ENCODE data around the gene SRSF3. TPM values are rescaled to one million over a fixed set of nuclear protein-coding genes. Genes with fewer than 3 reads are reported as not detected.
"Not testable (repeated sequence)": the region's sequence is repeated elsewhere in the genome, so short reads cannot be mapped to it uniquely, and the experiment has no call there.

SRSF3 gene
- total and polyA plus RNA-seq, 10 donors = 93.8 to 271 (median 194) TPM

GRCh38 chr6:36605560-36606391 lies 11.6 kb downstream of the SRSF3 start:
- WGBS, 5 donors = 77 to 89% (median 86%) methylated on average over 7 of the region's 7 CpGs
- H3K4me3 ChIP-seq = no peak overlapping the region
- no peaks in the 10 kb centered on the region for H3K9me3 ChIP-seq
- H3K27ac ChIP-seq = peak overlapping the region in 5 of 8 donors; percentile 14 to 42 (median 23)
- peaks cover 0 to 100% (median 84%) of the 10 kb centered on the region in 6 donors for H3K36me3 ChIP-seq
- no peak for DNase-seq
- H3K27me3 ChIP-seq (replicated peaks in 1 of 7) = no peaks in the 10 kb centered on the region
- peaks cover 28 to 100% (median 92%) of the 10 kb centered on the region in 6 donors for H3K4me1 ChIP-seq
- TF ChIP-seq, protein P1, sequence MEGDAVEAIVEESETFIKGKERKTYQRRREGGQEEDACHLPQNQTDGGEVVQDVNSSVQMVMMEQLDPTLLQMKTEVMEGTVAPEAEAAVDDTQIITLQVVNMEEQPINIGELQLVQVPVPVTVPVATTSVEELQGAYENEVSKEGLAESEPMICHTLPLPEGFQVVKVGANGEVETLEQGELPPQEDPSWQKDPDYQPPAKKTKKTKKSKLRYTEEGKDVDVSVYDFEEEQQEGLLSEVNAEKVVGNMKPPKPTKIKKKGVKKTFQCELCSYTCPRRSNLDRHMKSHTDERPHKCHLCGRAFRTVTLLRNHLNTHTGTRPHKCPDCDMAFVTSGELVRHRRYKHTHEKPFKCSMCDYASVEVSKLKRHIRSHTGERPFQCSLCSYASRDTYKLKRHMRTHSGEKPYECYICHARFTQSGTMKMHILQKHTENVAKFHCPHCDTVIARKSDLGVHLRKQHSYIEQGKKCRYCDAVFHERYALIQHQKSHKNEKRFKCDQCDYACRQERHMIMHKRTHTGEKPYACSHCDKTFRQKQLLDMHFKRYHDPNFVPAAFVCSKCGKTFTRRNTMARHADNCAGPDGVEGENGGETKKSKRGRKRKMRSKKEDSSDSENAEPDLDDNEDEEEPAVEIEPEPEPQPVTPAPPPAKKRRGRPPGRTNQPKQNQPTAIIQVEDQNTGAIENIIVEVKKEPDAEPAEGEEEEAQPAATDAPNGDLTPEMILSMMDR (IDR thresholded peaks at IDR 0.05 in 8 of 11, conservative IDR thresholded peaks at IDR 0.05 in 3 of 11) = peak in 2 of 11 experiments; percentile 8 to 9
- TF ChIP-seq POLR2A (IDR thresholded peaks at IDR 0.05) (no peak), POLR2AphosphoS5 (IDR thresholded peaks at IDR 0.05) (peak in 1 of 3 donors; percentile 60)
- intact Hi-C loops (cut with DNase I; ENCODE audit: low total_unique reads) = no loop called here

DNA sequence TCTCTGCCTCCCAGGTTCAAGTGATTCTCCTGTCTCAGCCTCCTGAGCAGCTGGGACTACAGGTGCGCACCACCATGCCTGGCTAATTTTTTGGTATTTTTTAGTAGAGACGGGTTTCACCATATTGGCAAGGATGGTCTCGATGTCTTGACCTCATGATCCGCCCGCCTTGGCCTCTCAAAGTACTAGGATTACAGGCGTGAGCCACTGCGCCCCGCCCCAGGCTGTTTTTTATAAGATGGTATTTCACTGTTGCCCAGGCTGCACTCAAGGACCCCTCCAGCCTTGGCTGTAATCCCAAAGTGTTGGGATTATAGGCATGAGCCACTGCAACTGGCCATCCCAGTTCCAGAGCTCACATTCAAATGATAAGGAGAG lies 13.1 kb downstream of the SRSF3 start:
- DNase-seq; H3K9me3 ChIP-seq; intact Hi-C loops (cut with DNase I; ENCODE audit: low total_unique reads); H3K27me3 ChIP-seq (replicated peaks in 1 of 7); H3K4me3 ChIP-seq: not testable (repeated sequence)
- Histone ChIP-seq H3K36me3 (peaks cover 0 to 100% (median 81%) of the 10 kb centered on the region in 6 donors), H3K27ac (peak overlapping the region in 4 of 8 donors; percentile 2 to 42 (median 34)), H3K4me1 (peaks cover 15 to 89% (median 80%) of the 10 kb centered on the region in 6 donors)
- TF ChIP-seq POLR2AphosphoS5 (IDR thresholded peaks at IDR 0.05) = peak in 2 of 3 donors; percentile 47 to 50
- WGBS, 5 donors = 85 to 93% (median 92%) methylated on average over 8 of the region's 8 CpGs

- Histone ChIP-seq H3K4me3 (no peak overlapping the region), H3K9me3 (no peaks in the 10 kb centered on the region), H3K36me3 (peaks cover 0 to 100% (median 81%) of the 10 kb centered on the region in 6 donors), H3K27me3 (replicated peaks in 1 of 7) (no peaks in the 10 kb centered on the region), H3K27ac (peak overlapping the region in 2 of 8 donors; percentile 39 to 40), H3K4me1 (peaks cover 13 to 83% (median 74%) of the 10 kb centered on the region in 6 donors)
- 87 to 94% (median 90%) methylated on average over 10 of the region's 10 CpGs for WGBS, 5 donors
- TF ChIP-seq, protein P1 (IDR thresholded peaks at IDR 0.05 in 8 of 11, conservative IDR thresholded peaks at IDR 0.05 in 3 of 11) = no peak
- peak; percentile 35 to 78 (median 56) for TF ChIP-seq POLR2AphosphoS5 (IDR thresholded peaks at IDR 0.05)
- intact Hi-C loops (cut with DNase I; ENCODE audit: low total_unique reads) = no loop called here
- peak; percentile 25 for DNase-seq
Measured at GRCh38 chr6:36607683-36608386, 13.7 kb downstream of the SRSF3 start.

DNA sequence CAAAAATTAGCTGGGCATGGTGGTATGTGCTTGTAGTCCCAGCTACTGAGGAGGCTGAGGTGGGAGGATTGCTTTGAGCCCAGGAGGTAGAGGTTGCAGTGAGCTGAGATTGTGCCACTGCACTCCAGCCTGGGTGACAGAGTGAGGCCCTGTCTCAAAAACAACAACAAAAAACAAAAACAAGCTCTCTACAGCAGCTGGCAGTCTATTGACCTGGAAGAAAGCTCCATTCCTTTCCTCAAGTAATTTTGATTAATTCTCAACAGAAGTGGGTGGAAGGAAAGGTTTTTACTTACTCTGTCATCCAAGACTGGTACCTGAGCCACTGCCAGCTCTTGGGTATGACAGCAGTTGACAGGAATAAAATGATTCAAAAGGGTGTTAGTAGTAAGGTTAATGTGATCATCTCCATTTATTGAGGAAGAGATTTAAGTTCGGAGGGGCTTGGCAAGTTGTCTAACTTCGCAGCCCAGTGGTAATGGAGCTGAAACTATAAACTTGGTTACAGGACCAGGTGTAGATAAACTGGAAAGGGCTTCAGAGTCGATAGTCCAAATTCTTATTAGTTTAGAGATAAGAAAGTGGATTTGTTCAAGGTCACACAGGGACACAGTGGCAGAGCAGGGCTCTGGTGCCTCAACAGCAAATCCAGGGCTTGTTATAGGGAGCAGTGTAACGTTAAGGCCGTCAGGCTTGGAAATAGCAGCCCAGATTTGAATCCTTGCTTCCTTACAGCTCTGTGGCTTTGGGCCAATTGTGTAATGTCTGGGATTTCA lies 14.8 kb downstream of the SRSF3 start:
- Histone ChIP-seq H3K9me3 (no peaks in the 10 kb centered on the region), H3K4me3 (no peak overlapping the region), H3K27ac (peak overlapping the region in 6 of 8 donors; percentile 7 to 58 (median 32)), H3K36me3 (peaks cover 0 to 100% (median 71%) of the 10 kb centered on the region in 6 donors), H3K4me1 (peaks cover 13 to 73% (median 63%) of the 10 kb centered on the region in 6 donors), H3K27me3 (replicated peaks in 1 of 7) (no peaks in the 10 kb centered on the region)
- WGBS, 5 donors = 64 to 79% (median 65%) methylated on average over 5 of the region's 5 CpGs
- no peak for DNase-seq
- TF ChIP-seq, protein P1 (IDR thresholded peaks at IDR 0.05 in 8 of 11, conservative IDR thresholded peaks at IDR 0.05 in 3 of 11) = no peak
- TF ChIP-seq POLR2AphosphoS5 (IDR thresholded peaks at IDR 0.05) = no peak
- no peak for TF ChIP-seq POLR2A (IDR thresholded peaks at IDR 0.05)
- intact Hi-C loops (cut with DNase I; ENCODE audit: low total_unique reads) = no loop called here
